GM18951 (cell line): ENCODE results near the gene BST2.

Experiments
- POLR2A ChIP-seq: IDR thresholded peaks from 4 replicates; pipeline ENCODE4 v1.6.1; 2011; ENCODE audit warnings: mild to moderate bottlenecking; ENCODE audit not compliant: insufficient read length, insufficient read depth; ENCODE audit errors: extremely low read depth
- in situ Hi-C: fragments of 300-500 bp; cut with MboI; formaldehyde crosslinking; loops from one replicate; pipeline ENCODE4 v1.12.0; 2022; ENCODE audit warnings: low sequenced_read_pairs, mixed read lengths, inconsistent platforms; ENCODE audit not compliant: unreplicated experiment

Gene BST2

GRCh38 chr19:17431417-17431816, 26.0 kb upstream of the BST2 start:
- no peak for TF ChIP-seq POLR2A
- in situ Hi-C loops, result no loop called here

GRCh38 chr19:17429641-17430113, 24.2 kb upstream of the BST2 start:
- in situ Hi-C loops, result no loop called here
- TF ChIP-seq POLR2A, result no peak

- no peak for TF ChIP-seq POLR2A
- in situ Hi-C loops, result no loop called here
These were observed 19.4 kb upstream of the BST2 start for GRCh38 chr19:17424743-17425365.

GRCh38 chr19:17423429-17424208, 18.2 kb upstream of the BST2 start:
- no peak for TF ChIP-seq POLR2A
- in situ Hi-C loops, result no loop called here

- in situ Hi-C loops, result no loop called here
- TF ChIP-seq POLR2A, result no peak
These were observed 16.5 kb upstream of the BST2 start for GRCh38 chr19:17421942-17422341.

- in situ Hi-C loops, result no loop called here
- no peak for TF ChIP-seq POLR2A
These were observed 15.1 kb upstream of the BST2 start for GRCh38 chr19:17420475-17420924.

GRCh38 chr19:17419621-17420474, 14.4 kb upstream of the BST2 start, which contains the start of gene MVB12A:
Gene MVB12A (plus strand): TSS chr19:17420047. CDS start chr19:17420136, 89 bp downstream.
- in situ Hi-C loops, result no loop called here
- no peak for TF ChIP-seq POLR2A

- TF ChIP-seq POLR2A, result no peak
- in situ Hi-C loops, result no loop called here
These were observed 13.8 kb upstream of the BST2 start for GRCh38 chr19:17419154-17419620.

GRCh38 chr19:17418710-17419109, 13.3 kb upstream of the BST2 start:
- TF ChIP-seq POLR2A, result no peak
- in situ Hi-C loops, result no loop called here

GRCh38 chr19:17415121-17415520, 9.7 kb upstream of the BST2 start:
- in situ Hi-C loops, result no loop called here
- no peak for TF ChIP-seq POLR2A

GRCh38 chr19:17414097-17414496, 8.7 kb upstream of the BST2 start:
- no peak for TF ChIP-seq POLR2A
- in situ Hi-C loops, result no loop called here

GRCh38 chr19:17411801-17412200, 6.4 kb upstream of the BST2 start:
- TF ChIP-seq POLR2A, result no peak
- in situ Hi-C loops, result no loop called here

GRCh38 chr19:17409990-17410389, 4.6 kb upstream of the BST2 start:
- in situ Hi-C loops, result no loop called here
- no peak for TF ChIP-seq POLR2A
